K562 (cell line): ENCODE results near the gene TUBG2.
A peak's percentile ranks its signal among the peaks of the same experiment; 100 is the strongest.

Source experiments
- NFIC ChIP-seq: fragments of 450-650 bp; IDR thresholded peaks from 2 replicates; pipeline ENCODE4 v1.6.1; 2017; ENCODE audit warnings: mild to moderate bottlenecking, inconsistent platforms
- NR3C1 ChIP-seq: sonication (generic); formaldehyde crosslinking; IDR thresholded peaks from 2 replicates; pipeline ENCODE4 v1.8.1; 2022; ENCODE audit warnings: missing genetic modification reagents
- PRPF4 ChIP-seq: fragments of 200-400 bp; formaldehyde crosslinking; IDR thresholded peaks from one replicate; pipeline ENCODE4 v1.6.1; 2017; ENCODE audit warnings: low read length, low read depth, mild to moderate bottlenecking; ENCODE audit not compliant: insufficient read depth, poor library complexity, severe bottlenecking
- SP1 ChIP-seq: sonication (generic); formaldehyde crosslinking; IDR thresholded peaks from 2 replicates; pipeline ENCODE4 v1.8.1; 2022; ENCODE audit warnings: mild to moderate bottlenecking, missing genetic modification reagents
- TAF1 ChIP-seq: IDR thresholded peaks from 2 replicates; pipeline ENCODE4 v1.6.1; 2011; ENCODE audit warnings: mild to moderate bottlenecking, low read length, moderate library complexity; ENCODE audit not compliant: insufficient read depth, control insufficient read depth, severe bottlenecking; ENCODE audit errors: extremely low read depth
- TARDBP ChIP-seq: fragments of 450-650 bp; IDR thresholded peaks from 2 replicates; pipeline ENCODE4 v1.6.1; 2016
- YY1 ChIP-seq, 3 experiments: IDR thresholded peaks; 2 replicates each; pipeline ENCODE4 v1.6.1; 2011; ENCODE audit warnings: low read length in 2 of 3, mild to moderate bottlenecking in 2 of 3, moderate library complexity in 2 of 3, borderline replicate concordance in 1 of 3, control low read depth in 1 of 3, low read depth in 1 of 3; ENCODE audit not compliant: insufficient read depth in 3 of 3, insufficient replicate concordance in 2 of 3, control insufficient read depth in 1 of 3, insufficient read length in 1 of 3; ENCODE audit errors: extremely low read depth in 1 of 3
- TF ChIP-seq, protein P1 (sequence below), 3 experiments: IDR thresholded peaks in 2 of 3; conservative IDR thresholded peaks in 1 of 3; 2 replicates each; pipeline ENCODE4 v1.5.1; 2011 to 2012; ENCODE audit warnings: low read length in 3 of 3, mild to moderate bottlenecking in 3 of 3, control low read depth in 2 of 3, improper control_type of control experiment in 1 of 3, inconsistent platforms in 1 of 3, low read depth in 1 of 3, mixed read lengths in 1 of 3, moderate library complexity in 1 of 3; ENCODE audit not compliant: insufficient read depth in 2 of 3
- TF ChIP-seq, protein P2 (sequence below): sonication (generic); formaldehyde crosslinking; IDR thresholded peaks from 2 replicates; pipeline ENCODE4 v1.8.1; 2023; ENCODE audit warnings: mild to moderate bottlenecking, missing genetic modification reagents
- TF ChIP-seq, protein P3 (sequence below): fragments of 250-450 bp; sonication (Bioruptor Pico); IDR thresholded peaks from 2 replicates; pipeline ENCODE4 v1.8.0; 2021; ENCODE audit warnings: mild to moderate bottlenecking, moderate library complexity
- TF ChIP-seq, protein P4 (sequence below): sonication (generic); formaldehyde crosslinking; IDR thresholded peaks from 2 replicates; pipeline ENCODE4 v1.8.1; 2023; ENCODE audit warnings: mild to moderate bottlenecking, missing genetic modification reagents

DNA sequence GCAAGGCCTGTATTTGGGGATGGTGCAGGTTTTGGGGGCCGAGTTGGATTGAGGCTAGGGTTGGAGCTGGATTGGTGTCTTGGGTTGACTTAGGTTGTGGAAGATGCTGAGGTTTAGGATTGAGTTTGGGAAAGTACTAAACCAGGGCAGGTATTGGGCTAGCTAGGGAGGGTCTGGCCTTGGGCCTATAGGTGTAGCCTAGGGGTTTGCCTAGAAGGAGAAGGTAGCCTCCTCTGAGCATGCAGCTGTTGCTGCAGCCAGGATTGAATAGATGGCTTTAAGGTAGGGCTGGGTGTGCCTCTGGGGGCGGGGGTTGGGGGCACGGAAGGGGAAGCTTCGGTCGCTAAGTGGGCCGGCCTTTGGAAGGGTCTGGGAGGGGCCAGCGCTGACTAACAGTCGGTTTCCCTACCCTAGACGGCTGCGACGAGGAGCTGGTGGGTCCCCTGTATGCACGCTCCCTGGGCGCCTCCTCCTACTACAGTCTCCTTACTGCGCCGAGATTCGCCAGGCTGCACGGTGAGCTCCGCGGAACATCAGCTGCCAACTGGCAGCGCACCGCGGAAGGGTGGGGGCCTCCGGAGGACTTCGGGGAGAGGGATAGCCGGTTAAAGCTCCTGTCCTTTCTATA lies 24.4 kb downstream of the TUBG2 start:
- TF ChIP-seq, protein P1, sequence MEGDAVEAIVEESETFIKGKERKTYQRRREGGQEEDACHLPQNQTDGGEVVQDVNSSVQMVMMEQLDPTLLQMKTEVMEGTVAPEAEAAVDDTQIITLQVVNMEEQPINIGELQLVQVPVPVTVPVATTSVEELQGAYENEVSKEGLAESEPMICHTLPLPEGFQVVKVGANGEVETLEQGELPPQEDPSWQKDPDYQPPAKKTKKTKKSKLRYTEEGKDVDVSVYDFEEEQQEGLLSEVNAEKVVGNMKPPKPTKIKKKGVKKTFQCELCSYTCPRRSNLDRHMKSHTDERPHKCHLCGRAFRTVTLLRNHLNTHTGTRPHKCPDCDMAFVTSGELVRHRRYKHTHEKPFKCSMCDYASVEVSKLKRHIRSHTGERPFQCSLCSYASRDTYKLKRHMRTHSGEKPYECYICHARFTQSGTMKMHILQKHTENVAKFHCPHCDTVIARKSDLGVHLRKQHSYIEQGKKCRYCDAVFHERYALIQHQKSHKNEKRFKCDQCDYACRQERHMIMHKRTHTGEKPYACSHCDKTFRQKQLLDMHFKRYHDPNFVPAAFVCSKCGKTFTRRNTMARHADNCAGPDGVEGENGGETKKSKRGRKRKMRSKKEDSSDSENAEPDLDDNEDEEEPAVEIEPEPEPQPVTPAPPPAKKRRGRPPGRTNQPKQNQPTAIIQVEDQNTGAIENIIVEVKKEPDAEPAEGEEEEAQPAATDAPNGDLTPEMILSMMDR (IDR thresholded peaks at IDR 0.05 in 2 of 3, conservative IDR thresholded peaks at IDR 0.05 in 1 of 3; ENCODE audit: insufficient read depth in 2 of 3, low read depth in 1 of 3, low read length in 3 of 3): no peak
- TF ChIP-seq TARDBP (no peak), YY1 (IDR thresholded peaks at IDR 0.05; ENCODE audit: borderline replicate concordance in 1 of 3, control insufficient read depth in 1 of 3, extremely low read depth in 1 of 3, insufficient read depth in 3 of 3, insufficient read length in 1 of 3, insufficient replicate concordance in 2 of 3, low read depth in 1 of 3, low read length in 2 of 3) (no peak), SP1 (CRISPR knock-in tag) (no peak), PRPF4 (no peak), NR3C1 (CRISPR knock-in tag) (no peak), TAF1 (no peak), NFIC (0 out of 2 replicates have a peak, but pooled peaks have one; percentile 17)
- TF ChIP-seq, protein P2, sequence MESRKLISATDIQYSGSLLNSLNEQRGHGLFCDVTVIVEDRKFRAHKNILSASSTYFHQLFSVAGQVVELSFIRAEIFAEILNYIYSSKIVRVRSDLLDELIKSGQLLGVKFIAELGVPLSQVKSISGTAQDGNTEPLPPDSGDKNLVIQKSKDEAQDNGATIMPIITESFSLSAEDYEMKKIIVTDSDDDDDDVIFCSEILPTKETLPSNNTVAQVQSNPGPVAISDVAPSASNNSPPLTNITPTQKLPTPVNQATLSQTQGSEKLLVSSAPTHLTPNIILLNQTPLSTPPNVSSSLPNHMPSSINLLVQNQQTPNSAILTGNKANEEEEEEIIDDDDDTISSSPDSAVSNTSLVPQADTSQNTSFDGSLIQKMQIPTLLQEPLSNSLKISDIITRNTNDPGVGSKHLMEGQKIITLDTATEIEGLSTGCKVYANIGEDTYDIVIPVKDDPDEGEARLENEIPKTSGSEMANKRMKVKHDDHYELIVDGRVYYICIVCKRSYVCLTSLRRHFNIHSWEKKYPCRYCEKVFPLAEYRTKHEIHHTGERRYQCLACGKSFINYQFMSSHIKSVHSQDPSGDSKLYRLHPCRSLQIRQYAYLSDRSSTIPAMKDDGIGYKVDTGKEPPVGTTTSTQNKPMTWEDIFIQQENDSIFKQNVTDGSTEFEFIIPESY (CRISPR knock-in tag): no peak
- TF ChIP-seq, protein P3, sequence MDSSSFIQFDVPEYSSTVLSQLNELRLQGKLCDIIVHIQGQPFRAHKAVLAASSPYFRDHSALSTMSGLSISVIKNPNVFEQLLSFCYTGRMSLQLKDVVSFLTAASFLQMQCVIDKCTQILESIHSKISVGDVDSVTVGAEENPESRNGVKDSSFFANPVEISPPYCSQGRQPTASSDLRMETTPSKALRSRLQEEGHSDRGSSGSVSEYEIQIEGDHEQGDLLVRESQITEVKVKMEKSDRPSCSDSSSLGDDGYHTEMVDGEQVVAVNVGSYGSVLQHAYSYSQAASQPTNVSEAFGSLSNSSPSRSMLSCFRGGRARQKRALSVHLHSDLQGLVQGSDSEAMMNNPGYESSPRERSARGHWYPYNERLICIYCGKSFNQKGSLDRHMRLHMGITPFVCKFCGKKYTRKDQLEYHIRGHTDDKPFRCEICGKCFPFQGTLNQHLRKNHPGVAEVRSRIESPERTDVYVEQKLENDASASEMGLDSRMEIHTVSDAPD (CRISPR knock-in tag): no peak
- TF ChIP-seq, protein P4, sequence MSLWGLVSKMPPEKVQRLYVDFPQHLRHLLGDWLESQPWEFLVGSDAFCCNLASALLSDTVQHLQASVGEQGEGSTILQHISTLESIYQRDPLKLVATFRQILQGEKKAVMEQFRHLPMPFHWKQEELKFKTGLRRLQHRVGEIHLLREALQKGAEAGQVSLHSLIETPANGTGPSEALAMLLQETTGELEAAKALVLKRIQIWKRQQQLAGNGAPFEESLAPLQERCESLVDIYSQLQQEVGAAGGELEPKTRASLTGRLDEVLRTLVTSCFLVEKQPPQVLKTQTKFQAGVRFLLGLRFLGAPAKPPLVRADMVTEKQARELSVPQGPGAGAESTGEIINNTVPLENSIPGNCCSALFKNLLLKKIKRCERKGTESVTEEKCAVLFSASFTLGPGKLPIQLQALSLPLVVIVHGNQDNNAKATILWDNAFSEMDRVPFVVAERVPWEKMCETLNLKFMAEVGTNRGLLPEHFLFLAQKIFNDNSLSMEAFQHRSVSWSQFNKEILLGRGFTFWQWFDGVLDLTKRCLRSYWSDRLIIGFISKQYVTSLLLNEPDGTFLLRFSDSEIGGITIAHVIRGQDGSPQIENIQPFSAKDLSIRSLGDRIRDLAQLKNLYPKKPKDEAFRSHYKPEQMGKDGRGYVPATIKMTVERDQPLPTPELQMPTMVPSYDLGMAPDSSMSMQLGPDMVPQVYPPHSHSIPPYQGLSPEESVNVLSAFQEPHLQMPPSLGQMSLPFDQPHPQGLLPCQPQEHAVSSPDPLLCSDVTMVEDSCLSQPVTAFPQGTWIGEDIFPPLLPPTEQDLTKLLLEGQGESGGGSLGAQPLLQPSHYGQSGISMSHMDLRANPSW (CRISPR knock-in tag): no peak
